Activated CD8-positive, alpha-beta memory T cell treated with anti-CD3 and anti-CD28 coated beads, Interleukin-2, amount 10 ng/mL, durations not matched to agents 7 days and 5 days (primary cell): ENCODE data around the gene OTUD5. TPM values are rescaled to one million over a fixed set of nuclear protein-coding genes. Genes with fewer than 3 reads are reported as not detected.

Experiments used
- ATAC-seq: fragments of 150-1000 bp; cut with Tn5 transposase; one replicate; pipeline ENCODE4 v1.10.0; 2021; ENCODE audit warnings: moderate library complexity
- CTCF ChIA-PET: fragments of 350-600 bp; sonication (Branson Sonifier 250); formaldehyde crosslinking; loops from one replicate; lab custom pipeline; 2021; ENCODE audit warnings: antibody characterized with exemption; lab: Charles Lee
- DNase-seq: peaks from one replicate; pipeline ENCODE4 v3.0.0-alpha.2; 2020
- H3K27ac Mint-ChIP-seq: one replicate; pipeline ENCODE4 v1.8.0; 2021; ENCODE audit warnings: mild to moderate bottlenecking, mixed read lengths
- H3K27me3 Mint-ChIP-seq: one replicate; pipeline ENCODE4 v1.8.0; 2021; ENCODE audit warnings: mixed read lengths
- H3K36me3 Mint-ChIP-seq: one replicate; pipeline ENCODE4 v1.8.0; 2021; ENCODE audit warnings: mild to moderate bottlenecking, mixed read lengths
- H3K4me1 Mint-ChIP-seq: one replicate; pipeline ENCODE4 v1.8.0; 2021; ENCODE audit warnings: mixed read lengths
- H3K4me3 Mint-ChIP-seq: one replicate; pipeline ENCODE4 v1.8.0; 2021; ENCODE audit warnings: mild to moderate bottlenecking, moderate library complexity, mixed read lengths
- H3K9me3 Mint-ChIP-seq: one replicate; pipeline ENCODE4 v1.8.0; 2022; ENCODE audit warnings: low read depth, mixed read lengths
- total RNA-seq, 2 experiments: library from RNA; stranded (reverse); gene quantifications; one replicate each; pipeline ENCODE4 v1.2.3, GENCODE V29; 2021

OTUD5 gene
- total RNA-seq, 2 experiments from 2014 or later, result 56.9 to 65.2 TPM

GRCh38 chrX:48908600-48908999 lies 48.8 kb downstream of the OTUD5 start:
- no peaks in the 10 kb centered on the region for H3K9me3 Mint-ChIP-seq
- no peak overlapping the region for H3K27ac Mint-ChIP-seq
- H3K4me1 Mint-ChIP-seq, result peaks cover 28% of the 10 kb centered on the region
- H3K36me3 Mint-ChIP-seq, result peaks cover 13% of the 10 kb centered on the region
- ATAC-seq (no peak), DNase-seq (no peak)
- CTCF ChIA-PET, result no interaction called here
- no peak overlapping the region for H3K4me3 Mint-ChIP-seq
- H3K27me3 Mint-ChIP-seq, result peaks cover 3% of the 10 kb centered on the region

GRCh38 chrX:48905090-48905790 lies 52.2 kb downstream of the OTUD5 start:
- no peaks in the 10 kb centered on the region for H3K27me3 Mint-ChIP-seq
- no peak for ATAC-seq
- no peak overlapping the region for H3K4me3 Mint-ChIP-seq
- no peaks in the 10 kb centered on the region for H3K9me3 Mint-ChIP-seq
- peaks cover 9% of the 10 kb centered on the region for H3K36me3 Mint-ChIP-seq
- no peak overlapping the region for H3K27ac Mint-ChIP-seq
- DNase-seq, result no peak
- H3K4me1 Mint-ChIP-seq, result peaks cover 3% of the 10 kb centered on the region
- CTCF ChIA-PET, result no interaction called here

GRCh38 chrX:48904626-48905025 lies 52.8 kb downstream of the OTUD5 start:
- ATAC-seq (no peak), DNase-seq (no peak)
- CTCF ChIA-PET, result no interaction called here
- Mint-ChIP-seq H3K4me1 (peaks cover 2% of the 10 kb centered on the region), H3K4me3 (no peak overlapping the region), H3K27ac (no peak overlapping the region), H3K27me3 (no peaks in the 10 kb centered on the region), H3K9me3 (no peaks in the 10 kb centered on the region), H3K36me3 (peaks cover 9% of the 10 kb centered on the region)

- H3K27me3 Mint-ChIP-seq, result no peaks in the 10 kb centered on the region
- no peak for ATAC-seq
- H3K9me3 Mint-ChIP-seq, result no peaks in the 10 kb centered on the region
- peaks cover 5% of the 10 kb centered on the region for H3K4me1 Mint-ChIP-seq
- CTCF ChIA-PET, result no interaction called here
- H3K36me3 Mint-ChIP-seq, result peaks cover 9% of the 10 kb centered on the region
- H3K4me3 Mint-ChIP-seq, result no peak overlapping the region
- no peak for DNase-seq
- H3K27ac Mint-ChIP-seq, result no peak overlapping the region
Measured at GRCh38 chrX:48904180-48904579, 53.2 kb downstream of the OTUD5 start.

GRCh38 chrX:48903290-48903689 lies 54.1 kb downstream of the OTUD5 start:
- Mint-ChIP-seq H3K36me3 (peaks cover 9% of the 10 kb centered on the region), H3K27me3 (no peaks in the 10 kb centered on the region), H3K4me1 (peaks cover 6% of the 10 kb centered on the region)

GRCh38 chrX:48902776-48903175 lies 54.6 kb downstream of the OTUD5 start:
- Mint-ChIP-seq H3K27ac (no peak overlapping the region), H3K36me3 (peaks cover 9% of the 10 kb centered on the region), H3K4me1 (peaks cover 6% of the 10 kb centered on the region), H3K27me3 (no peaks in the 10 kb centered on the region), H3K4me3 (no peak overlapping the region), H3K9me3 (no peaks in the 10 kb centered on the region)
- ATAC-seq (no peak), DNase-seq (no peak)
- CTCF ChIA-PET, result no interaction called here

More at GRCh38 chrX:48903290-48903689, 54.1 kb downstream of the OTUD5 start:
- ATAC-seq, result no peak
- H3K4me3 Mint-ChIP-seq, result no peak overlapping the region
- no peak overlapping the region for H3K27ac Mint-ChIP-seq
- CTCF ChIA-PET, result no interaction called here
- H3K9me3 Mint-ChIP-seq, result no peaks in the 10 kb centered on the region
- DNase-seq, result no peak

GRCh38 chrX:48902135-48902534 lies 55.3 kb downstream of the OTUD5 start:
- no peak overlapping the region for H3K4me3 Mint-ChIP-seq
- CTCF ChIA-PET, result no interaction called here

GRCh38 chrX:48901069-48901468 lies 56.3 kb downstream of the OTUD5 start:
- no peak overlapping the region for H3K27ac Mint-ChIP-seq
- peaks cover 15% of the 10 kb centered on the region for H3K4me1 Mint-ChIP-seq

More at GRCh38 chrX:48902135-48902534, 55.3 kb downstream of the OTUD5 start:
- H3K27me3 Mint-ChIP-seq, result no peaks in the 10 kb centered on the region
- H3K27ac Mint-ChIP-seq, result no peak overlapping the region
- peaks cover 6% of the 10 kb centered on the region for H3K4me1 Mint-ChIP-seq
- DNase-seq, result no peak
- ATAC-seq, result no peak
- peaks cover 9% of the 10 kb centered on the region for H3K36me3 Mint-ChIP-seq
- no peaks in the 10 kb centered on the region for H3K9me3 Mint-ChIP-seq

GRCh38 chrX:48899078-48899410 lies 58.4 kb downstream of the OTUD5 start:
- DNase-seq, result no peak
- H3K27ac Mint-ChIP-seq, result no peak overlapping the region
- CTCF ChIA-PET, result no interaction called here
- no peaks in the 10 kb centered on the region for H3K27me3 Mint-ChIP-seq
- peaks cover 9% of the 10 kb centered on the region for H3K36me3 Mint-ChIP-seq
- peaks cover 20% of the 10 kb centered on the region for H3K4me1 Mint-ChIP-seq
- no peak for ATAC-seq
- no peaks in the 10 kb centered on the region for H3K9me3 Mint-ChIP-seq
- H3K4me3 Mint-ChIP-seq, result peak overlapping the region; percentile 9

More at GRCh38 chrX:48901069-48901468, 56.3 kb downstream of the OTUD5 start:
- DNase-seq (no peak), ATAC-seq (no peak)
- H3K27me3 Mint-ChIP-seq, result no peaks in the 10 kb centered on the region
- H3K4me3 Mint-ChIP-seq, result no peak overlapping the region
- CTCF ChIA-PET, result no interaction called here
- H3K9me3 Mint-ChIP-seq, result no peaks in the 10 kb centered on the region
- H3K36me3 Mint-ChIP-seq, result peaks cover 9% of the 10 kb centered on the region

- CTCF ChIA-PET, result interaction anchor here (0.6 to 1.4 kb wide), 8 partner anchors 39 to 266 kb away, joined by 3 to 4 read pairs (median 3); no protein-coding TSS in a partner anchor
- ATAC-seq (peak; percentile 90), DNase-seq (peak; percentile 93)
- peak within 1 kb of the TSS; percentile 80 for H3K4me3 Mint-ChIP-seq
- H3K9me3 Mint-ChIP-seq, result no peaks in the 10 kb centered on the region
- no peaks in the 10 kb centered on the region for H3K27me3 Mint-ChIP-seq
- H3K4me1 Mint-ChIP-seq, result peaks cover 22% of the 10 kb centered on the region
- H3K27ac Mint-ChIP-seq, result peak within 1 kb of the TSS; percentile 97
- peaks cover 7% of the 10 kb centered on the region for H3K36me3 Mint-ChIP-seq
Measured at GRCh38 chrX:48897625-48898306, 59.6 kb downstream of the OTUD5 start, which contains the start of the genes PQBP1 and TIMM17B. PQBP1 (plus strand) TSS chrX:48897930; CDS start chrX:48898510, 580 bp downstream. TIMM17B (minus strand) TSS chrX:48897768; CDS start chrX:48897749, 19 bp downstream.

- CTCF ChIA-PET, result interaction anchor here (0.9 to 1.4 kb wide), 6 partner anchors 40 to 266 kb away, joined by 3 to 4 read pairs (median 3); no protein-coding TSS in a partner anchor
- Mint-ChIP-seq H3K27ac (peak overlapping the region; percentile 97), H3K27me3 (no peaks in the 10 kb centered on the region), H3K36me3 (peaks cover 7% of the 10 kb centered on the region), H3K4me1 (peaks cover 24% of the 10 kb centered on the region), H3K9me3 (no peaks in the 10 kb centered on the region), H3K4me3 (peak overlapping the region; percentile 80)
- peak; percentile 7 for ATAC-seq
- peak; percentile 72 for DNase-seq
Measured at GRCh38 chrX:48897157-48897624, 60.2 kb downstream of the OTUD5 start.

GRCh38 chrX:48896611-48897011 lies 60.8 kb downstream of the OTUD5 start:
- peak overlapping the region; percentile 80 for H3K4me3 Mint-ChIP-seq
- CTCF ChIA-PET, result interaction anchor here (1.0 to 1.4 kb wide), 2 partner anchors 40 to 71 kb away, joined by 3 read pairs; no protein-coding TSS in a partner anchor
- no peak for DNase-seq
- H3K36me3 Mint-ChIP-seq, result peaks cover 3% of the 10 kb centered on the region
- H3K9me3 Mint-ChIP-seq, result no peaks in the 10 kb centered on the region
- H3K27ac Mint-ChIP-seq, result peak overlapping the region; percentile 97
- H3K4me1 Mint-ChIP-seq, result peaks cover 28% of the 10 kb centered on the region
- ATAC-seq, result no peak
- H3K27me3 Mint-ChIP-seq, result no peaks in the 10 kb centered on the region

GRCh38 chrX:48894891-48895290 lies 62.5 kb downstream of the OTUD5 start:
- ATAC-seq (no peak), DNase-seq (no peak)
- Mint-ChIP-seq H3K4me3 (peak overlapping the region; percentile 23), H3K9me3 (no peaks in the 10 kb centered on the region), H3K27me3 (no peaks in the 10 kb centered on the region), H3K4me1 (peaks cover 36% of the 10 kb centered on the region), H3K36me3 (peaks cover 3% of the 10 kb centered on the region), H3K27ac (peak overlapping the region; percentile 54)
- CTCF ChIA-PET, result interaction anchor here (1.0 kb wide), 1 partner anchor 43 kb away, joined by 4 read pairs; no protein-coding TSS in a partner anchor
